Keratinocyte (primary cell): Measurements from ENCODE around the gene CD44. TPM values are rescaled to one million over a fixed set of nuclear protein-coding genes. Genes with fewer than 3 reads are reported as not detected.
A peak's percentile ranks its signal among the peaks of the same experiment; 100 is the strongest.

Experiments
- DNase-seq: peaks from one replicate; pipeline ENCODE4 v3.0.0-alpha.2; 2011; ENCODE audit warnings: low read depth, missing footprints, low spot score
- FAIRE-seq: peaks from 2 replicates; lab custom pipeline; 2011; peaks lifted over from hg19 to GRCh38; lab: Jason Lieb, UNC
- H2AFZ ChIP-seq: 2 replicates; pipeline ENCODE4 v1.6.0; 2012; ENCODE audit warnings: low read length, control low read depth, inconsistent platforms; ENCODE audit not compliant: control insufficient read depth
- H3K27ac ChIP-seq: 2 replicates; pipeline ENCODE4 v1.5.1; 2011; ENCODE audit warnings: low read length; ENCODE audit not compliant: control insufficient read depth, insufficient read depth
- H3K27me3 ChIP-seq: 3 replicates; pipeline ENCODE4 v1.6.0; 2011; ENCODE audit warnings: low read length; ENCODE audit not compliant: control insufficient read depth, insufficient read depth; ENCODE audit errors: extremely low read depth
- H3K36me3 ChIP-seq, 2 experiments: 2 replicates in 1 of 2; 3 replicates in 1 of 2; pipeline ENCODE4 v1.5.1; 2011; ENCODE audit warnings: low read length in 2 of 2, mild to moderate bottlenecking in 1 of 2; ENCODE audit not compliant: control insufficient read depth in 2 of 2, insufficient read depth in 2 of 2; ENCODE audit errors: extremely low read depth in 1 of 2
- H3K4me1 ChIP-seq: 3 replicates; pipeline ENCODE4 v1.5.1; 2011; ENCODE audit warnings: low read length; ENCODE audit not compliant: control insufficient read depth, insufficient read depth; ENCODE audit errors: extremely low read depth
- H3K4me2 ChIP-seq: 3 replicates; pipeline ENCODE4 v1.6.0; 2011; ENCODE audit warnings: low read depth, low read length; ENCODE audit not compliant: control insufficient read depth, insufficient read depth; ENCODE audit errors: extremely low read depth
- H3K4me3 ChIP-seq, 3 experiments: fragments of 200-600 bp in 1 of 3; sonication (generic) in 1 of 3; 2 replicates in 2 of 3; 3 replicates in 1 of 3; pipeline ENCODE4 v1.5.1; 2011 to 2016; ENCODE audit warnings: low read length in 3 of 3, mild to moderate bottlenecking in 3 of 3, control low read depth in 2 of 3, inconsistent platforms in 1 of 3, low read depth in 1 of 3, mixed read lengths in 1 of 3, mixed run types in 1 of 3, moderate library complexity in 1 of 3; ENCODE audit not compliant: control insufficient read depth in 2 of 3, insufficient read depth in 2 of 3; ENCODE audit errors: extremely low read depth in 1 of 3
- H3K79me2 ChIP-seq: 2 replicates; pipeline ENCODE4 v1.6.0; 2012; ENCODE audit warnings: low read length; ENCODE audit not compliant: control insufficient read depth, insufficient read depth
- H3K9ac ChIP-seq: 3 replicates; pipeline ENCODE4 v1.6.0; 2011; ENCODE audit warnings: low read length; ENCODE audit not compliant: control insufficient read depth, insufficient read depth; ENCODE audit errors: extremely low read depth
- H3K9me1 ChIP-seq: 3 replicates; pipeline ENCODE4 v1.6.0; 2011; ENCODE audit warnings: low read length; ENCODE audit not compliant: control insufficient read depth, insufficient read depth; ENCODE audit errors: extremely low read depth
- H3K9me3 ChIP-seq: 2 replicates; pipeline ENCODE4 v1.5.1; 2012; ENCODE audit warnings: low read depth, low read length; ENCODE audit not compliant: control insufficient read depth
- H4K20me1 ChIP-seq: 3 replicates; pipeline ENCODE4 v1.6.0; 2011; ENCODE audit warnings: low read length; ENCODE audit not compliant: control insufficient read depth, insufficient read depth; ENCODE audit errors: extremely low read depth
- CTCF ChIP-seq, 3 experiments: IDR thresholded peaks in 1 of 3; conservative IDR thresholded peaks in 1 of 3; optimal IDR thresholded peaks in 1 of 3; 2 replicates in 2 of 3; 3 replicates in 1 of 3; pipeline versions ENCODE3 to v1.5.1; 2011; ENCODE audit warnings: low read length in 3 of 3, mild to moderate bottlenecking in 3 of 3, moderate library complexity in 2 of 3, control low read depth in 1 of 3, inconsistent platforms in 1 of 3; ENCODE audit not compliant: insufficient read depth in 2 of 3; ENCODE audit errors: extremely low read depth in 1 of 3
- EZH2 ChIP-seq: IDR thresholded peaks from one replicate; pipeline ENCODE4 v1.6.1; 2012; ENCODE audit warnings: inconsistent platforms, mild to moderate bottlenecking, low read length, moderate library complexity
- dilution Hi-C: fragments of 300-500 bp; cut with MboI; formaldehyde crosslinking; loops from one replicate; pipeline ENCODE4 v1.7.0; 2020; ENCODE audit warnings: low sequenced_read_pairs; ENCODE audit not compliant: extremely low pct_ligation_motif_present
- polyA plus RNA-seq, 5 experiments: library from polyadenylated mRNA; depleted of rRNA in 3 of 5; stranded (reverse) in 3 of 5; stranded (forward) in 1 of 5; unstranded in 1 of 5; fragments of >200 nt; gene quantifications; 1 replicate in 1 of 5; 2 replicates in 3 of 5; 3 replicates in 1 of 5; pipeline versions ENCODE4 v1.2.1 to v1.2.3, GENCODE V29; 2011 to 2012; ENCODE audit warnings: missing spikeins in 2 of 5, low read depth in 1 of 5, low replicate concordance in 1 of 5

The CD44 gene
- polyA plus RNA-seq, 1 donor (not counting 4 experiments of a cell fraction or from before 2014, with no cell fraction given): 2,038 TPM

GRCh38 chr11:35114906-35115687 is 23.9 kb upstream of the CD44 start:
- H3K79me2 ChIP-seq: peaks cover 4% of the 10 kb centered on the region
- no peaks in the 10 kb centered on the region for H3K9me3 ChIP-seq
- H3K4me1 ChIP-seq: peaks cover 56% of the 10 kb centered on the region
- no peaks in the 10 kb centered on the region for H3K36me3 ChIP-seq
- DNase-seq (no peak), FAIRE-seq (peak; percentile 91)
- H2AFZ ChIP-seq: peak overlapping the region; percentile 21
- no peaks in the 10 kb centered on the region for H4K20me1 ChIP-seq
- H3K27me3 ChIP-seq: no peaks in the 10 kb centered on the region
- peak overlapping the region in 1 of 3 experiments; percentile 45 for H3K4me3 ChIP-seq
- peak overlapping the region; percentile 67 for H3K4me2 ChIP-seq
- dilution Hi-C loops: no loop called here
- peak overlapping the region; percentile 60 for H3K9ac ChIP-seq
- no peak for TF ChIP-seq EZH2
- TF ChIP-seq CTCF (optimal IDR thresholded peaks at IDR 0.05 in 1 of 3, IDR thresholded peaks at IDR 0.05 in 1 of 3, conservative IDR thresholded peaks at IDR 0.05 in 1 of 3; ENCODE audit: extremely low read depth in 1 of 3, insufficient read depth in 2 of 3, low read length in 3 of 3): no peak
- H3K9me1 ChIP-seq: no peaks in the 10 kb centered on the region
- peak overlapping the region; percentile 76 for H3K27ac ChIP-seq

- FAIRE-seq: peak; percentile 81
- Histone ChIP-seq H3K4me1 (peaks cover 51% of the 10 kb centered on the region), H3K4me3 (peak overlapping the region in 2 of 3 experiments; percentile 24 to 45), H3K27me3 (no peaks in the 10 kb centered on the region), H2AFZ (peak overlapping the region; percentile 21), H3K36me3 (no peaks in the 10 kb centered on the region), H3K4me2 (peak overlapping the region; percentile 67), H4K20me1 (no peaks in the 10 kb centered on the region), H3K27ac (peak overlapping the region; percentile 76), H3K9me1 (no peaks in the 10 kb centered on the region), H3K9me3 (no peaks in the 10 kb centered on the region), H3K79me2 (peaks cover 4% of the 10 kb centered on the region), H3K9ac (peak overlapping the region; percentile 60)
- DNase-seq: no peak
- dilution Hi-C loops: no loop called here
- TF ChIP-seq CTCF (optimal IDR thresholded peaks at IDR 0.05 in 1 of 3, IDR thresholded peaks at IDR 0.05 in 1 of 3, conservative IDR thresholded peaks at IDR 0.05 in 1 of 3; ENCODE audit: extremely low read depth in 1 of 3, insufficient read depth in 2 of 3, low read length in 3 of 3) (peak in 1 of 3 experiments; percentile 21), EZH2 (no peak)
Observed at GRCh38 chr11:35115688-35116030, 23.3 kb upstream of the CD44 start.
